ENCODE results near the gene KLF2.

- TF ChIP-seq, protein P1, sequence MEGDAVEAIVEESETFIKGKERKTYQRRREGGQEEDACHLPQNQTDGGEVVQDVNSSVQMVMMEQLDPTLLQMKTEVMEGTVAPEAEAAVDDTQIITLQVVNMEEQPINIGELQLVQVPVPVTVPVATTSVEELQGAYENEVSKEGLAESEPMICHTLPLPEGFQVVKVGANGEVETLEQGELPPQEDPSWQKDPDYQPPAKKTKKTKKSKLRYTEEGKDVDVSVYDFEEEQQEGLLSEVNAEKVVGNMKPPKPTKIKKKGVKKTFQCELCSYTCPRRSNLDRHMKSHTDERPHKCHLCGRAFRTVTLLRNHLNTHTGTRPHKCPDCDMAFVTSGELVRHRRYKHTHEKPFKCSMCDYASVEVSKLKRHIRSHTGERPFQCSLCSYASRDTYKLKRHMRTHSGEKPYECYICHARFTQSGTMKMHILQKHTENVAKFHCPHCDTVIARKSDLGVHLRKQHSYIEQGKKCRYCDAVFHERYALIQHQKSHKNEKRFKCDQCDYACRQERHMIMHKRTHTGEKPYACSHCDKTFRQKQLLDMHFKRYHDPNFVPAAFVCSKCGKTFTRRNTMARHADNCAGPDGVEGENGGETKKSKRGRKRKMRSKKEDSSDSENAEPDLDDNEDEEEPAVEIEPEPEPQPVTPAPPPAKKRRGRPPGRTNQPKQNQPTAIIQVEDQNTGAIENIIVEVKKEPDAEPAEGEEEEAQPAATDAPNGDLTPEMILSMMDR (IDR thresholded peaks at IDR 0.05), result no peak
- no peak for TF ChIP-seq POLR2A (IDR thresholded peaks at IDR 0.05)
Measured at GRCh38 chr19:16340092-16340491, 15.5 kb downstream of the KLF2 start.

Data from body of pancreas (tissue), 4 donors.